IMR-90 (cell line): ENCODE data around the gene SYT6. TPM values are rescaled to one million over a fixed set of nuclear protein-coding genes. Genes with fewer than 3 reads are reported as not detected.
A peak's percentile ranks its signal among the peaks of the same experiment; 100 is the strongest.

Experiments
- ATAC-seq: fragments of 200-7000 bp; cut with Tn5 transposase; 2 replicates; pipeline ENCODE4 v1.9.1; 2020; ENCODE audit warnings: low read depth, mild to moderate bottlenecking, moderate library complexity
- Bru-seq: library from RNA; stranded (reverse); fragments of 400-500 nt; gene quantifications from one replicate; lab custom pipeline; 2021; lab: Mats Ljungman, UMichigan
- BruChase-seq, 2 experiments: library from RNA; stranded (reverse); fragments of 400-500 nt; gene quantifications; one replicate each; lab custom pipeline; 2021; lab: Mats Ljungman, UMichigan
- BruUV-seq: library from RNA; stranded (reverse); fragments of 400-500 nt; replicated peaks from 2 replicates; lab custom pipeline; 2021; lab: Mats Ljungman, UMichigan
- CTCF ChIA-PET: fragments of 300-600 bp; formaldehyde crosslinking; extraction: SDS; loops from one replicate; lab custom pipeline; 2021; ENCODE audit warnings: antibody characterized with exemption; lab: Yijun Ruan, JAX
- POLR2A ChIA-PET: fragments of 300-600 bp; sonication (Branson Sonifier 250); formaldehyde crosslinking; loops from one replicate; lab custom pipeline; 2022; ENCODE audit warnings: antibody characterized with exemption; ENCODE audit not compliant: unreplicated experiment; lab: Charles Lee
- DNase-seq: peaks from one replicate; pipeline ENCODE4 v3.0.0; 2013
- H2AFZ ChIP-seq: replicated peaks from 2 replicates; pipeline ENCODE3; 2013; ENCODE audit warnings: low read length, mild to moderate bottlenecking; ENCODE audit not compliant: poor library complexity
- H2AK5ac ChIP-seq: 2 replicates; pipeline ENCODE4 v1.6.1; 2013; ENCODE audit warnings: low read depth, low read length, inconsistent platforms
- H2AK9ac ChIP-seq: replicated peaks from 2 replicates; pipeline ENCODE3; 2013; ENCODE audit warnings: mild to moderate bottlenecking, low read depth, low read length, moderate library complexity; ENCODE audit not compliant: poor library complexity
- H2BK120ac ChIP-seq: 2 replicates; pipeline ENCODE4 v1.6.1; 2013; ENCODE audit warnings: low read depth, low read length, inconsistent platforms
- H2BK15ac ChIP-seq: 3 replicates; pipeline ENCODE4 v1.6.1; 2013; ENCODE audit warnings: low read depth, low read length, inconsistent platforms
- H2BK20ac ChIP-seq: 2 replicates; pipeline ENCODE4 v1.6.1; 2013; ENCODE audit warnings: low read depth, mild to moderate bottlenecking, inconsistent platforms, low read length, moderate library complexity
- H2BK5ac ChIP-seq: 2 replicates; pipeline ENCODE4 v1.6.1; 2013; ENCODE audit warnings: mild to moderate bottlenecking, low read depth, low read length, inconsistent platforms; ENCODE audit not compliant: poor library complexity, severe bottlenecking
- H3K14ac ChIP-seq: replicated peaks from 2 replicates; pipeline ENCODE4 v1.6.1; 2013; ENCODE audit warnings: low read depth, low read length, inconsistent platforms
- H3K18ac ChIP-seq: 2 replicates; pipeline ENCODE4 v1.6.1; 2013; ENCODE audit warnings: low read depth, low read length, control low read depth
- H3K23ac ChIP-seq: 2 replicates; pipeline ENCODE4 v1.6.1; 2013; ENCODE audit warnings: low read depth, low read length, inconsistent platforms
- H3K27ac ChIP-seq: 2 replicates; pipeline ENCODE4 v1.5.1; 2013; ENCODE audit warnings: mild to moderate bottlenecking, control low read depth, low read length; ENCODE audit not compliant: insufficient read depth
- H3K27me3 ChIP-seq: 2 replicates; pipeline ENCODE4 v1.6.1; 2013; ENCODE audit warnings: low read length; ENCODE audit not compliant: control insufficient read depth, insufficient read depth
- H3K36me3 ChIP-seq: 2 replicates; pipeline ENCODE4 v1.6.1; 2013; ENCODE audit warnings: low read length, mixed read lengths; ENCODE audit not compliant: control insufficient read depth, insufficient read depth
- H3K4ac ChIP-seq: 2 replicates; pipeline ENCODE4 v1.6.1; 2013; ENCODE audit warnings: low read depth, low read length, inconsistent platforms
- H3K4me1 ChIP-seq: 2 replicates; pipeline ENCODE4 v1.6.1; 2013; ENCODE audit warnings: low read length, mixed read lengths; ENCODE audit not compliant: control insufficient read depth, insufficient read depth
- H3K4me2 ChIP-seq: 2 replicates; pipeline ENCODE4 v1.6.1; 2013; ENCODE audit warnings: low read depth, mild to moderate bottlenecking, control low read depth, low read length, moderate library complexity
- H3K4me3 ChIP-seq: 2 replicates; pipeline ENCODE4 v1.5.1; 2013; ENCODE audit warnings: low read depth, mild to moderate bottlenecking, control low read depth, low read length, moderate library complexity; ENCODE audit not compliant: insufficient read depth
- H3K56ac ChIP-seq: 2 replicates; pipeline ENCODE4 v1.6.1; 2013; ENCODE audit warnings: low read length, inconsistent platforms; ENCODE audit not compliant: insufficient read depth; ENCODE audit errors: extremely low read depth
- H3K79me1 ChIP-seq, 2 experiments: 2 replicates each; pipeline ENCODE4 v1.6.1; 2013; ENCODE audit warnings: low read length in 2 of 2, inconsistent platforms in 1 of 2, low read depth in 1 of 2
- H3K9ac ChIP-seq: 2 replicates; pipeline ENCODE4 v1.6.1; 2013; ENCODE audit warnings: low read depth, low read length, control low read depth
- H3K9me1 ChIP-seq: 2 replicates; pipeline ENCODE4 v1.6.1; 2013; ENCODE audit warnings: low read length, inconsistent platforms; ENCODE audit not compliant: insufficient read depth
- H3K9me3 ChIP-seq: 2 replicates; pipeline ENCODE4 v1.6.1; 2013; ENCODE audit warnings: low read length; ENCODE audit not compliant: control insufficient read depth, insufficient read depth
- H4K20me1 ChIP-seq: 2 replicates; pipeline ENCODE4 v1.6.1; 2013; ENCODE audit warnings: low read length, inconsistent platforms; ENCODE audit not compliant: insufficient read depth
- H4K5ac ChIP-seq: 2 replicates; pipeline ENCODE4 v1.6.1; 2013; ENCODE audit warnings: mild to moderate bottlenecking, low read depth, low read length, control low read depth
- H4K8ac ChIP-seq, 2 experiments: 2 replicates each; pipeline ENCODE4 v1.6.1; 2013; ENCODE audit warnings: low read depth in 2 of 2, low read length in 2 of 2, control low read depth in 1 of 2, inconsistent platforms in 1 of 2
- H4K91ac ChIP-seq: 2 replicates; pipeline ENCODE4 v1.6.1; 2013; ENCODE audit warnings: low read depth, low read length, inconsistent platforms; ENCODE audit not compliant: insufficient read depth
- ELK1 ChIP-seq: fragments of 150-350 bp; IDR thresholded peaks from 2 replicates; pipeline ENCODE4 v1.6.1; 2016; ENCODE audit warnings: low read depth, mild to moderate bottlenecking, low read length, moderate library complexity, borderline replicate concordance
- NFE2L2 ChIP-seq: fragments of 150-350 bp; IDR thresholded peaks from 2 replicates; pipeline ENCODE4 v1.6.1; 2016; ENCODE audit warnings: low read depth, mild to moderate bottlenecking, low read length
- USF2 ChIP-seq: fragments of 150-350 bp; IDR thresholded peaks from 2 replicates; pipeline ENCODE4 v1.6.1; 2017; ENCODE audit warnings: mild to moderate bottlenecking, antibody characterized with exemption, low read length, low read depth
- WGBS, 2 experiments: methylation state at CpG; one replicate each; pipeline versions ENCODE4 v1.1.5 to v1.1.7; 2013; ENCODE audit warnings: missing lambda C conversion rate in 2 of 2; ENCODE audit not compliant: insufficient read length in 1 of 2; ENCODE audit errors: extremely low coverage in 2 of 2; 5-methylcytosine and 5-hydroxymethylcytosine counted together
- dilution Hi-C: fragments of 300-500 bp; cut with HindIII; formaldehyde crosslinking; loops from one replicate; pipeline ENCODE4 v1.14.3; 2018; ENCODE audit warnings: low sequenced_read_pairs; ENCODE audit not compliant: unreplicated experiment
- in situ Hi-C: fragments of 300-500 bp; cut with MboI; formaldehyde crosslinking; loops from 3 replicates; pipeline ENCODE4 v1.14.3; 2019; ENCODE audit warnings: low sequenced_read_pairs, inconsistent platforms, mixed read lengths
- intact Hi-C: fragments of 100-400 bp; cut with micrococcal nuclease; formaldehyde crosslinking; loops from 2 replicates; pipeline ENCODE4 v1.10.0; 2022
- long read RNA-seq: library from polyadenylated mRNA; unstranded; transcript quantifications from one replicate; pipeline ENCODE4 v2.0.0, GENCODE V29; 2021; ENCODE audit not compliant: unreplicated experiment
- polyA plus RNA-seq, 3 experiments: library from polyadenylated mRNA; depleted of rRNA; stranded (reverse); fragments of >200 nt; gene quantifications; 2 replicates each; pipeline ENCODE4 v1.2.3, GENCODE V29; 2012; ENCODE audit warnings: low replicate concordance in 1 of 3
- total RNA-seq: library from RNA; depleted of rRNA; stranded (reverse); fragments of >200 nt; gene quantifications from 2 replicates; pipeline ENCODE4 v1.2.3, GENCODE V29; 2012; rRNA removed

SYT6 gene
- total RNA-seq (not detected in 2 replicates), polyA plus RNA-seq (2012; rRNA removed) (not detected in 2 replicates), Bru-seq, nascent RNA (not detected), BruChase-seq, experiment 1, labeled RNA remaining after a 6-hour chase (percentile 1 among the genes with signal in this experiment), BruChase-seq, experiment 2, labeled RNA remaining after a 2-hour chase (not detected)
- polyA plus RNA-seq (2012; cell fraction: cytosol; rRNA removed): not detected in 2 replicates
- polyA plus RNA-seq (2012; cell fraction: nucleus; rRNA removed; ENCODE audit: low replicate concordance): not detected in 2 replicates
- long read RNA-seq: 0 reads

GRCh38 chr1:114153261-114154145, at the start of gene SYT6:
SYT6 (minus strand) TSS chr1:114153869; CDS start chr1:114153772, 97 bp downstream.
- no peak within 1 kb of the TSS for H4K8ac ChIP-seq
- no peak within 1 kb of the TSS for H3K4ac ChIP-seq
- H4K91ac ChIP-seq: no peak within 1 kb of the TSS
- no peak for TF ChIP-seq USF2
- TF ChIP-seq ELK1: no peak
- no peak for TF ChIP-seq NFE2L2
- no peaks in the 10 kb centered on the region for H3K79me1 ChIP-seq
- no peaks in the 10 kb centered on the region for H3K9me1 ChIP-seq
- CTCF ChIA-PET: no interaction called here
- no peak within 1 kb of the TSS for H3K14ac ChIP-seq
- WGBS, 2 experiments: no CpG with 5 or more reads among the region's 70 CpGs
- intact Hi-C loops (loop anchor here (1.0 kb wide), 1 partner anchor 174 kb away; the partner anchor contains the start of gene OLFML3), dilution Hi-C loops (no loop called here), in situ Hi-C loops (no loop called here)
- no peak within 1 kb of the TSS for H2BK20ac ChIP-seq
- H3K36me3 ChIP-seq: no peaks in the 10 kb centered on the region
- H2BK120ac ChIP-seq: no peak within 1 kb of the TSS
- H2BK15ac ChIP-seq: no peak within 1 kb of the TSS
- no peaks in the 10 kb centered on the region for H4K20me1 ChIP-seq
- no peak within 1 kb of the TSS for H2BK5ac ChIP-seq
- no peak within 1 kb of the TSS for H3K56ac ChIP-seq
- peak within 1 kb of the TSS; percentile 72 for H2AFZ ChIP-seq
- no peak within 1 kb of the TSS; the same call in 1 of the 2 replicates for H3K23ac ChIP-seq
- H3K9ac ChIP-seq: no peak within 1 kb of the TSS
- no peak within 1 kb of the TSS for H4K5ac ChIP-seq
- BruUV-seq: no TSS peak
- no peak within 1 kb of the TSS for H3K27ac ChIP-seq
- POLR2A ChIA-PET: no interaction called here
- H3K18ac ChIP-seq: no peak within 1 kb of the TSS
- H2AK5ac ChIP-seq: no peak within 1 kb of the TSS
- DNase-seq (no peak), ATAC-seq (no peak)
- H3K4me1 ChIP-seq: no peaks in the 10 kb centered on the region; the same call in 1 of the 2 replicates
- H3K4me3 ChIP-seq: no peak within 1 kb of the TSS; the same call in 1 of the 2 replicates
- peaks cover 84% of the 10 kb centered on the region for H3K27me3 ChIP-seq
- peak within 1 kb of the TSS; percentile 33; the same call in 1 of the 2 replicates for H3K4me2 ChIP-seq
- no peak within 1 kb of the TSS for H2AK9ac ChIP-seq
- H3K9me3 ChIP-seq: peaks cover 1% of the 10 kb centered on the region; the same call in 1 of the 2 replicates
